NB4 (cell line): Measurements from ENCODE around the gene CHN1.

Source experiments
- DNase-seq: peaks from one replicate; pipeline ENCODE4 v3.0.0; 2010; ENCODE audit warnings: low read depth
- H3K4me3 ChIP-seq: one replicate; pipeline ENCODE4 v1.5.1; 2011; ENCODE audit warnings: mild to moderate bottlenecking, low read depth, low read length, moderate library complexity
- CTCF ChIP-seq: IDR thresholded peaks from one replicate; pipeline ENCODE4 v1.5.1; 2012; ENCODE audit warnings: low read depth, low read length
- MAX ChIP-seq: IDR thresholded peaks from 2 replicates; pipeline ENCODE4 v1.6.1; 2011; ENCODE audit warnings: low read depth, low read length
- MYC ChIP-seq: IDR thresholded peaks from 2 replicates; pipeline ENCODE4 v1.6.1; 2011; ENCODE audit warnings: low read depth, low read length
- POLR2A ChIP-seq: IDR thresholded peaks from 2 replicates; pipeline ENCODE4 v1.6.1; 2011; ENCODE audit warnings: mild to moderate bottlenecking; ENCODE audit not compliant: insufficient read length; ENCODE audit errors: extremely low read depth

Gene CHN1

GRCh38 chr2:174760845-174761473 lies 244.2 kb downstream of the CHN1 start:
- TF ChIP-seq POLR2A (no peak), MAX (no peak), MYC (no peak), CTCF (no peak)
- DNase-seq: no peak
- no peak overlapping the region for H3K4me3 ChIP-seq

- TF ChIP-seq MAX: no peak
- TF ChIP-seq MYC: no peak
- no peak for TF ChIP-seq CTCF
- no peak for TF ChIP-seq POLR2A
- no peak overlapping the region for H3K4me3 ChIP-seq
- DNase-seq: no peak
These were observed 245.7 kb downstream of the CHN1 start for GRCh38 chr2:174759381-174760065.

- DNase-seq: no peak
- H3K4me3 ChIP-seq: no peak overlapping the region
- TF ChIP-seq MAX (no peak), CTCF (no peak), POLR2A (no peak), MYC (no peak)
These were observed 248.4 kb downstream of the CHN1 start for GRCh38 chr2:174756743-174757142.

- no peak for DNase-seq
These were observed 252.0 kb downstream of the CHN1 start for GRCh38 chr2:174753038-174753633.

More at GRCh38 chr2:174753038-174753633, 252.0 kb downstream of the CHN1 start:
- TF ChIP-seq CTCF (no peak), MYC (no peak), POLR2A (no peak), MAX (no peak)
- H3K4me3 ChIP-seq: no peak overlapping the region
